Spleen (tissue), 11 donors: Measurements from ENCODE around the gene NECAB3. TPM values are rescaled to one million over a fixed set of nuclear protein-coding genes. Genes with fewer than 3 reads are reported as not detected.
A peak's percentile ranks its signal among the peaks of the same experiment; 100 is the strongest.

ENCODE experiments used
- DNase-seq: peaks from one replicate; pipeline ENCODE4 v3.0.0-alpha.2; 2020
- H3K27ac ChIP-seq, 8 donors: fragments of 200-600 bp; sonication (generic) in 7 of 8; 1 replicate in 4 of 8; 2 replicates in 4 of 8; pipeline versions ENCODE4 v1.5.0 to v1.8.0; 2016 to 2021; ENCODE audit warnings: inconsistent platforms in 4 of 8, mild to moderate bottlenecking in 4 of 8, moderate library complexity in 1 of 8
- H3K27me3 ChIP-seq, 7 donors: fragments of 200-600 bp; sonication (generic) in 6 of 7; replicated peaks in 1 of 7; 1 replicate in 4 of 7; 2 replicates in 3 of 7; pipeline versions ENCODE4 v1.5.0 to v1.8.0; 2016 to 2021; ENCODE audit warnings: inconsistent platforms in 3 of 7, mild to moderate bottlenecking in 1 of 7
- H3K36me3 ChIP-seq, 6 donors: fragments of 200-600 bp; sonication (generic) in 5 of 6; 1 replicate in 4 of 6; 2 replicates in 2 of 6; pipeline versions ENCODE4 v1.5.0 to v1.8.0; 2016 to 2021; ENCODE audit warnings: inconsistent platforms in 2 of 6
- H3K4me1 ChIP-seq, 6 donors: fragments of 200-600 bp; sonication (generic) in 5 of 6; 1 replicate in 3 of 6; 2 replicates in 3 of 6; pipeline versions ENCODE4 v1.5.0 to v1.8.0; 2016 to 2021; ENCODE audit warnings: inconsistent platforms in 3 of 6
- H3K4me3 ChIP-seq, 8 donors: fragments of 200-600 bp; sonication (generic) in 7 of 8; 1 replicate in 4 of 8; 2 replicates in 4 of 8; pipeline versions ENCODE4 v1.5.0 to v1.8.0; 2016 to 2021; ENCODE audit warnings: inconsistent platforms in 4 of 8, mild to moderate bottlenecking in 4 of 8, moderate library complexity in 2 of 8
- H3K9me3 ChIP-seq, 8 donors: fragments of 200-600 bp; sonication (generic) in 7 of 8; 1 replicate in 4 of 8; 2 replicates in 4 of 8; pipeline versions ENCODE4 v1.5.0 to v1.8.0; 2016 to 2021; ENCODE audit warnings: inconsistent platforms in 4 of 8
- POLR2A ChIP-seq, 3 donors: fragments of 450-650 bp; IDR thresholded peaks; one replicate each; pipeline ENCODE4 v1.5.1; 2017; ENCODE audit warnings: antibody characterized with exemption in 3 of 3, mild to moderate bottlenecking in 1 of 3
- POLR2AphosphoS5 ChIP-seq, 3 donors: sonication (generic); formaldehyde crosslinking; IDR thresholded peaks; one replicate each; pipeline ENCODE4 v1.5.1; 2017; ENCODE audit warnings: antibody characterized with exemption in 3 of 3
- WGBS, 5 donors: extraction: QIAGEN DNeasy Blood & Tissue Kit in 3 of 5; methylation state at CpG; one replicate each; pipeline versions ENCODE4 v1.1.5 to v1.1.7; 2013 to 2018; 5-methylcytosine and 5-hydroxymethylcytosine counted together
- intact Hi-C: fragments of 100-400 bp; cut with DNase I; formaldehyde crosslinking; loops from one replicate; pipeline ENCODE4 v1.15.0; 2023; ENCODE audit warnings: low total_unique reads
- polyA plus RNA-seq, 3 donors: library from polyadenylated mRNA; stranded (reverse); fragments of 200-250 nt; gene quantifications; one replicate each; pipeline ENCODE4 v1.2.1, GENCODE V29; 2013
- total RNA-seq, 7 donors: library from RNA; depleted of rRNA in 3 of 7; stranded (reverse); fragments of >200 nt in 3 of 7; fragmentation: NEBNext Ultra II Directional in 4 of 7; extraction: Animal tissue kit (Norgen Biotek cat#: 25700) in 4 of 7; gene quantifications; one replicate each; pipeline versions ENCODE4 v1.1.0 to v1.2.1, GENCODE V29; 2016 to 2021
- TF ChIP-seq, protein P1 (sequence below), 11 experiments: fragments of 200-600 bp in 7 of 11; fragments of 450-650 bp in 4 of 11; sonication (generic) in 4 of 11; IDR thresholded peaks in 8 of 11; conservative IDR thresholded peaks in 3 of 11; 1 replicate in 7 of 11; 2 replicates in 4 of 11; pipeline versions ENCODE4 v1.4.0 to v1.8.0; 2016 to 2021; ENCODE audit warnings: antibody characterized with exemption in 11 of 11, inconsistent platforms in 4 of 11, mild to moderate bottlenecking in 1 of 11
- donor health status: healthy with polysubstance abuse.
- donor health status: DM: no; HTN: no; CAD: no; lungs with moderate emphysema.
- donor health status: DM: no; HTN: no; CAD: no.
- donor health status: Bipolar disorder and iron deficiency.
- donor health status: healthy.
- donor health status: DM: no; HTN: no; CAD: no.
- donor health status: DM: yes; HTN: yes; CAD: no.

Gene NECAB3
- total and polyA plus RNA-seq, 10 donors: 8.6 to 39.0 (median 18.4) TPM

DNA sequence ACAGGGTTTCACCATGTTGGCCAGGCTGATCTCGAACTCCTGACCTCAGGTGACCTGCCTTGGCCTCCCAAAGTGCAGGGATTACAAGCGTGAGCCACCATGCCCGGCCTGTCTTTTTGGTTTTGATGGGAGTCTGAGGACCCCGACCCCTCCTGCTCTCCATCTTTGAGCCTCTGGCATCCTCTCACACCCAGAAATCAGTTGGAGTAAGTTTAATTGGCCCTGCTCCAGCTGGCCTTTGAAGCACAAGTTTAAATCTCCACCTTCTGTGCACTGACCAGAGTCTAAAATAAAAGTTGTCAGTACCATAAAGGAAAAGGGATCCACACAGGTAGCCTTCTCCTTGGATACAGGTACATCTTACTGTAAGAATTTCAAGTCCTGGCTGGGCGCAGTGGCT lies 28.0 kb downstream of the NECAB3 start:
- H3K4me3 ChIP-seq: no peak overlapping the region
- H3K27me3 ChIP-seq: no peaks in the 10 kb centered on the region
- WGBS, 5 donors: 89 to 100% (median 95%) methylated on average over 5 of the region's 5 CpGs
- no peaks in the 10 kb centered on the region for H3K9me3 ChIP-seq
- peaks cover 0 to 75% (median 33%) of the 10 kb centered on the region in 6 donors for H3K36me3 ChIP-seq
- H3K4me1 ChIP-seq: peaks cover 0 to 23% (median 8%) of the 10 kb centered on the region in 6 donors
- no peak for DNase-seq
- H3K27ac ChIP-seq: no peak overlapping the region
- intact Hi-C loops: no loop called here
- TF ChIP-seq POLR2A (IDR thresholded peaks at IDR 0.05) (no peak), POLR2AphosphoS5 (IDR thresholded peaks at IDR 0.05) (no peak)
- TF ChIP-seq, protein P1, sequence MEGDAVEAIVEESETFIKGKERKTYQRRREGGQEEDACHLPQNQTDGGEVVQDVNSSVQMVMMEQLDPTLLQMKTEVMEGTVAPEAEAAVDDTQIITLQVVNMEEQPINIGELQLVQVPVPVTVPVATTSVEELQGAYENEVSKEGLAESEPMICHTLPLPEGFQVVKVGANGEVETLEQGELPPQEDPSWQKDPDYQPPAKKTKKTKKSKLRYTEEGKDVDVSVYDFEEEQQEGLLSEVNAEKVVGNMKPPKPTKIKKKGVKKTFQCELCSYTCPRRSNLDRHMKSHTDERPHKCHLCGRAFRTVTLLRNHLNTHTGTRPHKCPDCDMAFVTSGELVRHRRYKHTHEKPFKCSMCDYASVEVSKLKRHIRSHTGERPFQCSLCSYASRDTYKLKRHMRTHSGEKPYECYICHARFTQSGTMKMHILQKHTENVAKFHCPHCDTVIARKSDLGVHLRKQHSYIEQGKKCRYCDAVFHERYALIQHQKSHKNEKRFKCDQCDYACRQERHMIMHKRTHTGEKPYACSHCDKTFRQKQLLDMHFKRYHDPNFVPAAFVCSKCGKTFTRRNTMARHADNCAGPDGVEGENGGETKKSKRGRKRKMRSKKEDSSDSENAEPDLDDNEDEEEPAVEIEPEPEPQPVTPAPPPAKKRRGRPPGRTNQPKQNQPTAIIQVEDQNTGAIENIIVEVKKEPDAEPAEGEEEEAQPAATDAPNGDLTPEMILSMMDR (IDR thresholded peaks at IDR 0.05 in 8 of 11, conservative IDR thresholded peaks at IDR 0.05 in 3 of 11): no peak

DNA sequence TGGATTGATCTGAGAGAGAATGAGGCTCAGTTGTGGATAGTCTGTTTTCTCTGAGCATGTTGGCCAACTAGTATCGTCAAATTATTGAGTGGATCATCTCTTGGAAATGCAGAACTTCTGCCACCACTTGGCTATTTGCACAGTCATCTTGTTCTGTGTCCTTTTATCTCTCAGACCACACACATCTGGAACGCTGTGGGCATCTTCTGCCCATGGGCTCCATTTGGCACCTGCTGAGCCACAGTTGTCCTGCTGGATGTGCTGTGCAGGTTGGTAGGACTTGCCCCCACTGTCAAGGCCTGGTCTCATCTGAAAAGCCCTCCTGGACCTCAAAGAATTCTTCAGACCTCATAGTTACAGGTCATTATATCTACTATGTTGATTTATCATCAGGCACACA lies 28.8 kb downstream of the NECAB3 start:
- 78 to 96% (median 88%) methylated on average over 2 of the region's 2 CpGs for WGBS, 5 donors
- no peaks in the 10 kb centered on the region for H3K27me3 ChIP-seq
- no peak overlapping the region for H3K27ac ChIP-seq
- no peak overlapping the region for H3K4me3 ChIP-seq
- TF ChIP-seq, protein P1 (IDR thresholded peaks at IDR 0.05 in 8 of 11, conservative IDR thresholded peaks at IDR 0.05 in 3 of 11): no peak
- TF ChIP-seq POLR2A (IDR thresholded peaks at IDR 0.05): no peak
- no peak for TF ChIP-seq POLR2AphosphoS5 (IDR thresholded peaks at IDR 0.05)
- DNase-seq: no peak
- intact Hi-C loops: no loop called here
- H3K36me3 ChIP-seq: peaks cover 0 to 83% (median 40%) of the 10 kb centered on the region in 6 donors
- H3K4me1 ChIP-seq: peaks cover 0 to 23% (median 8%) of the 10 kb centered on the region in 6 donors
- H3K9me3 ChIP-seq: no peaks in the 10 kb centered on the region

DNA sequence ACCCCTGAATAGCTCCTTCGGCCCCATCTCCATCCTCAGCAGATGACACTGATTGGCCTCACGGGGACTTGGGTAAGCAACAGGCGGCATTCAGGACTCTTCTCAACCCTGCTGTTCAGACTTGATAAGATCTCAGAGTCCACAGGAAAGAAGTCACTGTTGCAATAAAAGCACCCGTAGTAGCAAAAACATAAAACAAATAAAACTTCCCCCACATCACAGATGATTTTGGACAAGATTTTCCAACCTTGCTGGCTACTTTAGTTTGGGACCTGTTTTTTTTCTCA lies 29.2 kb downstream of the NECAB3 start:
- intact Hi-C loops: no loop called here
- 65 to 86% (median 73%) methylated on average over 4 of the region's 4 CpGs for WGBS, 5 donors
- TF ChIP-seq POLR2A (IDR thresholded peaks at IDR 0.05) (no peak), POLR2AphosphoS5 (IDR thresholded peaks at IDR 0.05) (no peak)
- TF ChIP-seq, protein P1 (IDR thresholded peaks at IDR 0.05 in 8 of 11, conservative IDR thresholded peaks at IDR 0.05 in 3 of 11): no peak
- no peak for DNase-seq
- Histone ChIP-seq H3K36me3 (peaks cover 0 to 87% (median 44%) of the 10 kb centered on the region in 6 donors), H3K9me3 (no peaks in the 10 kb centered on the region), H3K27me3 (no peaks in the 10 kb centered on the region), H3K4me3 (no peak overlapping the region), H3K4me1 (peaks cover 0 to 23% (median 8%) of the 10 kb centered on the region in 6 donors), H3K27ac (no peak overlapping the region)

DNA sequence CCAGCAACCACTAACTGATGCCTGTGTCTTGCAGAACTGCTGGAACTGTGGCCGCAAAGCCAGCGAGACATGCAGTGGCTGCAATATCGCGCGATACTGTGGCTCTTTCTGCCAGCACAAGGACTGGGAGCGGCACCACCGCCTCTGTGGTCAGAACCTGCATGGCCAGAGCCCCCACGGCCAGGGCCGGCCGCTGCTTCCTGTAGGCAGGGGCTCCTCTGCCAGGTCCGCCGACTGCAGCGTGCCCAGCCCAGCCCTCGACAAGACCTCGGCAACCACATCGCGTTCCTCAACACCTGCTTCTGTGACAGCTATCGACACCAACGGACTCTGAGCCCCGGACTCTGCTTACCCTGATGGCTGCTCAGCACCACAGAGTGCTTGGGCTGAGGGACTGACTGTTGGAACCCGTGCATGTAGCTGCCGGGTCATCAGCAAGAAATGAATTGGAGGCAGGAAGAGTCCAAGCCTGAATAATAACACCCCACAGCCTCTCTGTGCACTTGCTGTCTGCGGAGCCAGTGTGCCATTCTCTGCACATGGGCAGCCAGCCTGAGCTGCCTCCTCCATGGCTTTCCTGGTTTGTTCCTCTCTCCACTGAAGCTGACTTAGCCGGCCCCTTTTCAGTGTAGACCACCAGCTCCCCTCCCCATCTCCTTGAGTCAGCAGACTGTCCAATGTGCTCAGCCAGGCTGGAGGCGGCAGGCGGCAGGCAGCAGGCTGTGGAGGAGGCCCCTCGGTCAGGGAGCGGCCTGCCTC lies 29.7 kb downstream of the NECAB3 start:
- DNase-seq: no peak
- intact Hi-C loops: no loop called here
- H3K27ac ChIP-seq: no peak overlapping the region
- TF ChIP-seq POLR2AphosphoS5 (IDR thresholded peaks at IDR 0.05): peak in 1 of 3 donors; percentile 32
- TF ChIP-seq POLR2A (IDR thresholded peaks at IDR 0.05): no peak
- H3K36me3 ChIP-seq: peaks cover 0 to 92% (median 49%) of the 10 kb centered on the region in 6 donors
- 90 to 95% (median 92%) methylated on average over 21 to 28 of the region's 28 CpGs for WGBS, 5 donors
- no peaks in the 10 kb centered on the region for H3K9me3 ChIP-seq
- no peak overlapping the region for H3K4me3 ChIP-seq
- H3K4me1 ChIP-seq: peaks cover 0 to 23% (median 8%) of the 10 kb centered on the region in 6 donors
- H3K27me3 ChIP-seq: no peaks in the 10 kb centered on the region
